AG09309 (cell line): Measurements from ENCODE around the gene MON1B.
"Not testable (repeated sequence)": the region's sequence is repeated elsewhere in the genome, so short reads cannot be mapped to it uniquely, and the experiment has no call there.

Source experiments
- DNase-seq: peaks from one replicate; pipeline ENCODE4 v3.0.0-alpha.2; 2010; ENCODE audit warnings: low read depth
- H3K4me3 ChIP-seq: 2 replicates; pipeline ENCODE4 v1.5.1; 2011; ENCODE audit warnings: mild to moderate bottlenecking, low read depth, low read length, moderate library complexity; ENCODE audit not compliant: control insufficient read depth
- TF ChIP-seq, protein P1 (sequence below): IDR thresholded peaks from 2 replicates; pipeline ENCODE4 v1.5.1; 2011; ENCODE audit warnings: mild to moderate bottlenecking, low read depth, low read length, inconsistent platforms; ENCODE audit not compliant: insufficient read depth, control insufficient read depth; ENCODE audit errors: missing control alignments

Gene MON1B

DNA sequence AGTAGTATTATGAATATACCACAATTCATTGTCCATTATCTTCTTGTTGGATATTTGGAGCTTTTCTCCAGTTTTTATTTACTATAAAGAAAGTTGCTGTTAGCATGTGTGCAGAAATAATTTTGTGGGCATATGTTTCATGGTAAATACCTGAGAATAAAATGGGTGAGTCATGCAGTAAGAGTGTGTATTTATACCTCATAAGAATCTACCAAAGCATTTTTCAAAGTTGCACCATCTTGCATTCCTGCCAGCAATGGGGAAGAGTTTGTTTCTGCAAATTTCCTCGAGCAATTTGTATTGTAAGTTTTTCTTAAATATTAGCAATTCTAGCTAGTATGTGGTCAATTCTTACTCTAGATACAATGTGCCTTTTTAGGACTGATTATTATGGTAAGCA is 7.9 kb upstream of the MON1B start:
- no peak overlapping the region for H3K4me3 ChIP-seq
- no peak for DNase-seq
- TF ChIP-seq, protein P1, sequence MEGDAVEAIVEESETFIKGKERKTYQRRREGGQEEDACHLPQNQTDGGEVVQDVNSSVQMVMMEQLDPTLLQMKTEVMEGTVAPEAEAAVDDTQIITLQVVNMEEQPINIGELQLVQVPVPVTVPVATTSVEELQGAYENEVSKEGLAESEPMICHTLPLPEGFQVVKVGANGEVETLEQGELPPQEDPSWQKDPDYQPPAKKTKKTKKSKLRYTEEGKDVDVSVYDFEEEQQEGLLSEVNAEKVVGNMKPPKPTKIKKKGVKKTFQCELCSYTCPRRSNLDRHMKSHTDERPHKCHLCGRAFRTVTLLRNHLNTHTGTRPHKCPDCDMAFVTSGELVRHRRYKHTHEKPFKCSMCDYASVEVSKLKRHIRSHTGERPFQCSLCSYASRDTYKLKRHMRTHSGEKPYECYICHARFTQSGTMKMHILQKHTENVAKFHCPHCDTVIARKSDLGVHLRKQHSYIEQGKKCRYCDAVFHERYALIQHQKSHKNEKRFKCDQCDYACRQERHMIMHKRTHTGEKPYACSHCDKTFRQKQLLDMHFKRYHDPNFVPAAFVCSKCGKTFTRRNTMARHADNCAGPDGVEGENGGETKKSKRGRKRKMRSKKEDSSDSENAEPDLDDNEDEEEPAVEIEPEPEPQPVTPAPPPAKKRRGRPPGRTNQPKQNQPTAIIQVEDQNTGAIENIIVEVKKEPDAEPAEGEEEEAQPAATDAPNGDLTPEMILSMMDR, result no peak

DNA sequence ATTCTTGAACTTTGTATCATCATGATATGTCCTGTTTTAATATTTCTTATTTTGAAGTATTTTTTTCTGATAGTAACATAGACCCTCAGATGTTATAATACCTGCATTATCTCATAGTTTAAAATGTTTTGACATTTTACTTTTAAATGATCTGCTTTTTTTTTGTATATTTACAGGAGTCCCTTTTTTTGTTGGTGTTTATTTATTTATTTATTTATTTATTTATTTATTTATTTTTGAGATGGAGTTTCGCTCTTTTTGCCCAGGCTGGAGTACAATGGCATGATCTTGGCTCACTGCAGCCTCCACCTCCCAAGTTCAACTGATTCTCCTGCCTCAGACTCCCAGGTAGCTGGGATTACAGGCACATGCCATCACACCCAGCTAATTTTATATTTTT is 4.7 kb upstream of the MON1B start:
- not testable (repeated sequence) for DNase-seq, H3K4me3 ChIP-seq

DNA sequence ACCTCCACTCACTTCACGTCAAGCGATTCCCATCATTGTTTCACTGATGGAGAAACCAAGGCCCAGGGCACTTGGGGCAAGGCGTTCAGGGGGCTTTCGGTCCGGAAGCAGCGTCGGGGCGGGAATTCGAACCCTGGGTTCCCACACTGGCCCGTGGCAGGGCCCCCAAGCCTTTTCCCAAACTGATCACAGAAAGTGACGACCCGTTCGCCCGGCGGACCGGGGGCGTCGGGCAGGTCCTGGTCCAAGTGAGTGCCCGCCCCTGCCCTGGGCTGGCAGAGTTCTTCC is 856 bp upstream of the MON1B start:
- H3K4me3 ChIP-seq, result peak overlapping the region; percentile 86
- DNase-seq, result no peak
- TF ChIP-seq, protein P1, result no peak

DNA sequence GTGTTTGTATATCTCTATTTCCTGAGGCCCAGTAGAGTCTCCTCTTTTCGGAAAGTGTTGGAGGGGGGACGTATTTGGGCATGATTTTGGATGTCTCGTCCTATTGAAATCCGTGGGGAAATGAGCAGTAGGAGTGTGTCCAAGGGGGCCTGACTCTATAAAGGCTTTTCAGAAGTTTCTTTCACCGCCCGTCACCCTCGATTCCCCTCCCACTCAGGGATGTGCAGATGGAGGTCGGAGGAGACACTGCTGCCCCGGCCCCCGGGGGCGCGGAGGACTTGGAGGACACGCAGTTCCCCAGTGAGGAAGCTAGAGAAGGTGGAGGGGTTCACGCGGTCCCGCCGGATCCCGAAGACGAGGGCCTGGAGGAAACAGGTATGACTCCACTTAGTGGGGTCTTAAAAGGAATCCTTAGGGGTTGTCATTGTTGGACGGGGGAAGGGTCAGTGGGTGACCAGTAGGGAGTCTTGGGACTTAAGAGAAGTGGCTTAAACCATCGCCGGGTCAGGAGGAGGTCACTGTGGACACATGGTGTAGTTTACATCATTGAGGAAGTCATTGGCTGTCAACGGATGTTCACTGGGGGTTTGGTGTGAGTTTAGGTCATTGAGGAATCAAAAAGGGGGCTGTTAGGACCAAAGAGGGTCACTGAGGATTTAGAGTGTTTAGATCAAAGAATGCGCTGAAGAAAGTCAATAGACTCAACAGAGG is 424 bp downstream of the MON1B start:
- TF ChIP-seq, protein P1, result no peak
- H3K4me3 ChIP-seq, result peak overlapping the region; percentile 86
- DNase-seq, result no peak

DNA sequence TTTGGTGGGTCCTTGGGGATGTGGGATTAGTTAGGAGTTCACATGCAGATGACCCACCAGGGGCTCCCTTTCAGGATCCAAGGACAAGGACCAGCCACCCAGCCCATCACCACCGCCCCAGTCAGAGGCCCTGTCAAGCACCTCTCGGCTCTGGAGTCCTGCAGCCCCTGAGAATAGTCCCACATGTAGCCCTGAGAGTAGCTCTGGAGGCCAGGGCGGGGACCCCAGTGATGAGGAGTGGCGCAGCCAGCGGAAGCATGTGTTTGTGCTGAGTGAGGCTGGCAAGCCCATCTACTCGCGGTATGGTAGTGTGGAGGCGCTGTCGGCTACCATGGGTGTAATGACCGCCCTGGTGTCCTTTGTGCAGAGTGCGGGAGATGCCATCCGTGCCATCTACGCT is 2.4 kb downstream of the MON1B start:
- TF ChIP-seq, protein P1, result no peak
- H3K4me3 ChIP-seq, result no peak overlapping the region
- DNase-seq, result no peak

DNA sequence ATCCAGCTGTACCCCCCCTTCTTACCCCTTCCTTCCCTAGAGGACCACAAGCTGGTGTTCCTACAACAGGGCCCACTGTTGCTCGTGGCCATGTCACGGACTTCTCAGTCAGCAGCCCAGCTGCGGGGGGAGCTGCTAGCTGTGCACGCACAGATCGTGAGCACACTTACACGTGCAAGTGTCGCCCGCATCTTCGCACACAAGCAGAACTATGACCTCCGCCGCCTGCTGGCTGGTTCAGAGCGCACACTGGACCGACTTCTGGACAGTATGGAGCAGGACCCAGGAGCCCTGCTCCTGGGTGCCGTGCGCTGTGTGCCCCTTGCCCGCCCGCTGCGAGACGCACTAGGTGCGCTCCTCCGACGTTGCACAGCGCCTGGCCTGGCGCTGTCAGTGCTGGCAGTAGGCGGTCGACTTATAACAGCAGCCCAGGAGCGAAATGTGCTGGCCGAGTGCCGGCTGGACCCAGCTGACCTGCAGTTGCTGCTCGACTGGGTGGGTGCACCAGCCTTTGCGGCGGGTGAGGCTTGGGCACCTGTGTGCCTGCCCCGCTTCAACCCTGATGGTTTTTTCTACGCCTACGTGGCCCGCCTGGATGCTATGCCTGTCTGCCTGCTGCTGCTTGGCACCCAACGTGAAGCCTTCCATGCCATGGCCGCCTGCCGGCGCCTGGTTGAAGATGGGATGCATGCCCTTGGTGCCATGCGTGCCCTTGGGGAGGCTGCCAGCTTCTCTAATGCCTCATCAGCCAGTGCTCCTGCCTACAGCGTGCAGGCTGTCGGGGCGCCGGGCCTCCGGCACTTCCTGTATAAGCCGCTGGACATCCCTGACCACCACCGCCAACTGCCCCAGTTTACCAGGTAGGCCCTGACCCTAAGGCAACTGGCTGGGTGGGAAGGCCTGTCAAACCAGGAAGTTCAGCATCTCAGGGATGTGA is 3.6 kb downstream of the MON1B start:
- TF ChIP-seq, protein P1, result no peak
- no peak overlapping the region for H3K4me3 ChIP-seq
- DNase-seq, result no peak

DNA sequence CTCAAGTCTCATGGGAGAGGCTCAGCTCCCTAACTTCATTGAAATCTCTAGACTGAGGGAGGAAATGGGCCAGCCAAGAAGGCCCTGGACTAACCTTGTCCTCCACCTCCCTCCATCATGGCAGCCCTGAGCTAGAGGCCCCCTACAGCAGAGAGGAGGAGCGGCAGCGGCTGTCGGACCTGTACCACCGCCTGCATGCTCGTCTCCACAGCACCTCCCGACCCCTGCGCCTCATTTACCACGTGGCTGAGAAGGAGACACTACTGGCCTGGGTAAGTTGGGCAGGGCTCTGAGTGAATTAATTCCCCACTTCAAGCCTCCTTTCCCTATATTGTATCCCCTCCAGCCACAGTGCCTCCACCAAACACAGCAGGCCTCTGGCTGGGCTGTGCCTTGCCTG is 4.4 kb downstream of the MON1B start:
- no peak for DNase-seq
- no peak overlapping the region for H3K4me3 ChIP-seq
- TF ChIP-seq, protein P1, result no peak
